ENCODE results near the gene APPL1. TPM values are rescaled to one million over a fixed set of nuclear protein-coding genes. Genes with fewer than 3 reads are reported as not detected.

Gene APPL1
- total RNA-seq, 2 donors from 2014 or later, result 28.0 to 38.4 TPM

DNA sequence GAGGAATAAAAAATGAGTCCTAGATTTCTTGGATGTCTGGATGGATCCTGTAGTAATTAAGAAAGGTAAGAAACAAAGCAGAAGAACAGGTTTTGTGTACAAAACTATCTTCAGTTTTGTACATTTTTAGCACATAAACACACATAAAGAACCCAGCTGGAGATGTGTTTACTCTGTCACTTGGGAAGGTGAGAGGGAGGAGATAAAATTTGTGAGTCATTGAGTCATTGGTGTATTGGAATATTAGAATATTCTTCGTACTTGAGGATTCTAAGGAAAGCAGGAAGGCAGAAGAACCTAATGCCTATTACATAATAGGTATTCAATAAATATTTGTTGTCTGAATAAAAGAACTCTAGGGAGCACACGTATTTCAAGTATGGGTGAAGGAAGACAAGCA, 17.4 kb downstream of the APPL1 start:
- Mint-ChIP-seq H3K9me3 (no peaks in the 10 kb centered on the region), H3K36me3 (peaks cover 0 to 11% of the 10 kb centered on the region in 2 donors), H3K27ac (peak overlapping the region in 1 of 2 donors; percentile 1)
- DNase-seq (ENCODE audit: low spot score in 2 of 2) (no peak), ATAC-seq (no peak)

GRCh38 chr3:57252404-57252803, 24.9 kb downstream of the APPL1 start:
- Mint-ChIP-seq H3K9me3 (no peaks in the 10 kb centered on the region), H3K36me3 (no peaks in the 10 kb centered on the region), H3K27ac (no peak overlapping the region)
- ATAC-seq, result no peak
- DNase-seq (ENCODE audit: low spot score in 2 of 2), result no peak

DNA sequence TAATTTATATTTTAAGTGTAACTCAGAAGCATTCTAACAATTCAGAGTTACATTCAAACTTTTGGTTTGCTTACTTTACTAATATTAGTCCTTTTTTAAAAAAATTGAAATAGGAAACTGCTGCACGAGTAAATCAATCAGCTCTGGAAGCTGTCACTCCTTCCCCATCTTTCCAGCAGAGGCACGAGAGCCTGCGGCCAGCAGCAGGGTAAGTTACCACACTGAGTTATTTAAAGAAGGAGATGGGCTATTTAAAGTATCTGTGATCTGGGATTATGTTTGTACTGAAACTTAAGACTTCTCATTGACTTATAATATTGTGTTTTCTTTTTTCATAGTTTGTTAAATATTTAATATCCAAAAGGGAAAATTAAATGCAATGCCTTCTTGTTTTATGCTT, 29.3 kb downstream of the APPL1 start:
- Mint-ChIP-seq H3K36me3 (peaks cover 7 to 31% of the 10 kb centered on the region in 2 donors), H3K27ac (no peak overlapping the region), H3K9me3 (no peaks in the 10 kb centered on the region)
- ATAC-seq, result no peak
- DNase-seq (ENCODE audit: low spot score in 2 of 2), result no peak

DNA sequence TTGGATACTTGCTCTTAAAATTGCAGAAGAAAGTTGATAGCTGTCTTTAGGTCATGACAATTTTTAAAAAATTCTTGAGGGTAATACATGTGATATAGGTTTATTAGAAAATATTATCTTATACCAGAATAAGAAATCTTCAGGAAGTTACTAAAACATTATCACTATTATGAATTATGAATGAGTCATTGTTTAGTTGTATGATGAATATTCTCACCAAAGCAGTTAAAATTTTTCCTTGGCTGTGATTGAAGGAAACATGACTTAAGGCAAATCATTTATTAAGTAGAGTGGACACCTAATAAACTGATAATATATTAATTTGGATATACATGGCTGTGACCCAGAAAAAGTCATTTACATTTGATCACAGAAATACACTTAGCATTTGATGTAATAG, 30.1 kb downstream of the APPL1 start:
- peaks cover 14 to 40% of the 10 kb centered on the region in 2 donors for H3K36me3 Mint-ChIP-seq
- DNase-seq (ENCODE audit: low spot score in 2 of 2), result no peak
- H3K9me3 Mint-ChIP-seq, result peaks cover 0 to 3% of the 10 kb centered on the region in 2 donors
- ATAC-seq, result no peak
- H3K27ac Mint-ChIP-seq, result no peak overlapping the region

GRCh38 chr3:57261119-57261518, 33.6 kb downstream of the APPL1 start:
- Mint-ChIP-seq H3K36me3 (peaks cover 44 to 73% of the 10 kb centered on the region in 2 donors), H3K27ac (no peak overlapping the region), H3K9me3 (peaks cover 0 to 5% of the 10 kb centered on the region in 2 donors)
- DNase-seq (ENCODE audit: low spot score in 2 of 2) (no peak), ATAC-seq (no peak)

GRCh38 chr3:57261929-57262328, 34.4 kb downstream of the APPL1 start:
- peaks cover 0 to 5% of the 10 kb centered on the region in 2 donors for H3K9me3 Mint-ChIP-seq
- DNase-seq (ENCODE audit: low spot score in 2 of 2) (no peak), ATAC-seq (no peak)
- H3K27ac Mint-ChIP-seq, result no peak overlapping the region
- H3K36me3 Mint-ChIP-seq, result peaks cover 52 to 81% of the 10 kb centered on the region in 2 donors

DNA sequence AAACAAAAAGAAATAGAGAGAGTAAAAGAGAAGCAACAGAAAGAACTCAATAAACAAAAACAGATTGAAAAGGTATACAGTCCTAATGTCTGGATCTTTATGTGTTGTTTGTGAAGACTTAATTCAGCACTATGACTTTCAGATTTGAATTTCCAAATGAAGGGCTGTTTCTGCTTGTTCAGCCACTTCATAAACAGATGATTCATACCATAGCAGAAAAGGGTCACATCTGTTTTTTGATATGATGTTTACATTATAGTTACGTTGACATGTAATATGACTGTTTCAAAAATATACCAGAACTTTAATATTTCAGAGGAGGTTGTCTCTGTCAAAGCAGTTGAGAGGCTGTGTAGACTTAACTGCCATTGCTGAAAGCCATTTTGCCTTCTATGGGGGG, 40.9 kb downstream of the APPL1 start:
- H3K36me3 Mint-ChIP-seq, result peaks cover 35 to 44% of the 10 kb centered on the region in 2 donors
- H3K27ac Mint-ChIP-seq, result no peak overlapping the region
- no peak for ATAC-seq
- no peak for DNase-seq (ENCODE audit: low spot score in 2 of 2)
- no peaks in the 10 kb centered on the region for H3K9me3 Mint-ChIP-seq

GRCh38 chr3:57274845-57275244, 47.3 kb downstream of the APPL1 start:
- no peak for ATAC-seq
- Mint-ChIP-seq H3K36me3 (peaks cover 4 to 9% of the 10 kb centered on the region in 2 donors), H3K27ac (no peak overlapping the region), H3K9me3 (no peaks in the 10 kb centered on the region)
- no peak for DNase-seq (ENCODE audit: low spot score in 2 of 2)

DNA sequence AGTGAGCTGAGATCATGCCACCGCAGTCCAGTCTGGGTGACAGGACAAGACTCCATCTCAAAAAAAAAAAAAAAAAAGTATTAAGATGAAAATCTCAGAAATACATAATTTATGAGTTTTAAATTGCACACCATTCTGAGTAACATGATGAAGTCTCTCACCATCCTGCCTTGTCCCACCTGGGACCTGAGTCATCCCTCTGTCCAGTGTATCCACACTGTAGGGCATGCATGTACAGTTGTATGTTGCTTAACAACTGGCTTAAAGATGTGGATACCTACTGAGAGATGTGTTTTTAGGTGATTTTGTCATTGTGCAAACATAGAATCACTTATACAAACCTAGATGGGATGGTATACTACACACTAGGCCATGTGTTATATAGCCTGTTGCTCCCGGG, 47.9 kb downstream of the APPL1 start:
- no peaks in the 10 kb centered on the region for H3K9me3 Mint-ChIP-seq
- no peak overlapping the region for H3K27ac Mint-ChIP-seq
- DNase-seq (ENCODE audit: low spot score in 2 of 2) (no peak), ATAC-seq (no peak)
- H3K36me3 Mint-ChIP-seq, result peaks cover 4 to 10% of the 10 kb centered on the region in 2 donors

DNA sequence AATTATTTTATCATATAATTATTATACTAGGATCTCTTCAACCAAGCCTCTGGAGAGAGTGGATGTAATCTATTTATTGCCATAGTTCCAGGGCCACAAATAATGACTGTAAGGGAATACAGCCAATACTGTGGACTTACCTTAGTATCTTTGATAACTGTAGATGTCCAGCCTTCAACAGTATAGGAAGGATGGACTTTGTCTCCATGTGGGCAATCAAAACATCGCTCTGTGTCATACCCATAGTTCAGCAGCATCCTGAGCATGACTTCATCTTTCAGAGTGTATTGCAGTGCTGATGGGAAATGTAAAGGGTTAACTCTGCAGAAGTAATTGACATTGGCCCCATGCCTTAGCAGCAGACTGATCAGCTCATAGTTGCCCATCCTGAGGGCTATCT, 50.7 kb downstream of the APPL1 start:
- no peak for DNase-seq (ENCODE audit: low spot score in 2 of 2)
- ATAC-seq, result no peak
- Mint-ChIP-seq H3K9me3 (no peaks in the 10 kb centered on the region), H3K36me3 (peaks cover 0 to 10% of the 10 kb centered on the region in 2 donors), H3K27ac (no peak overlapping the region)

GRCh38 chr3:57279685-57280084, 52.2 kb downstream of the APPL1 start:
- ATAC-seq (no peak), DNase-seq (ENCODE audit: low spot score in 2 of 2) (no peak)
- H3K27ac Mint-ChIP-seq, result peak overlapping the region in 1 of 2 donors; percentile 65

GRCh38 chr3:57281715-57282114, 54.2 kb downstream of the APPL1 start:
- ATAC-seq (peak in 1 of 2 donors; percentile 51), DNase-seq (ENCODE audit: low spot score in 2 of 2) (no peak)
- Mint-ChIP-seq H3K9me3 (no peaks in the 10 kb centered on the region), H3K27ac (no peak overlapping the region), H3K36me3 (peaks cover 0 to 6% of the 10 kb centered on the region in 2 donors)

More at GRCh38 chr3:57279685-57280084, 52.2 kb downstream of the APPL1 start:
- no peaks in the 10 kb centered on the region for H3K9me3 Mint-ChIP-seq
- H3K36me3 Mint-ChIP-seq, result peaks cover 0 to 6% of the 10 kb centered on the region in 2 donors

GRCh38 chr3:57283334-57283733, 55.8 kb downstream of the APPL1 start:
- no peak for ATAC-seq
- H3K36me3 Mint-ChIP-seq, result peaks cover 6 to 7% of the 10 kb centered on the region in 2 donors

GRCh38 chr3:57287205-57287604, 59.7 kb downstream of the APPL1 start:
- DNase-seq (ENCODE audit: low spot score in 2 of 2), result no peak
- Mint-ChIP-seq H3K9me3 (peaks cover 0 to 4% of the 10 kb centered on the region in 2 donors), H3K27ac (no peak overlapping the region), H3K36me3 (peaks cover 0 to 7% of the 10 kb centered on the region in 2 donors)
- no peak for ATAC-seq

More at GRCh38 chr3:57283334-57283733, 55.8 kb downstream of the APPL1 start:
- Mint-ChIP-seq H3K27ac (no peak overlapping the region), H3K9me3 (peaks cover 0 to 4% of the 10 kb centered on the region in 2 donors)
- DNase-seq (ENCODE audit: low spot score in 2 of 2), result no peak

- peaks cover 0 to 7% of the 10 kb centered on the region in 2 donors for H3K36me3 Mint-ChIP-seq
- H3K9me3 Mint-ChIP-seq, result peaks cover 0 to 4% of the 10 kb centered on the region in 2 donors
- H3K27ac Mint-ChIP-seq, result no peak overlapping the region
- DNase-seq (ENCODE audit: low spot score in 2 of 2), result no peak
- no peak for ATAC-seq
These were observed 60.9 kb downstream of the APPL1 start for GRCh38 chr3:57288403-57288802.

DNA sequence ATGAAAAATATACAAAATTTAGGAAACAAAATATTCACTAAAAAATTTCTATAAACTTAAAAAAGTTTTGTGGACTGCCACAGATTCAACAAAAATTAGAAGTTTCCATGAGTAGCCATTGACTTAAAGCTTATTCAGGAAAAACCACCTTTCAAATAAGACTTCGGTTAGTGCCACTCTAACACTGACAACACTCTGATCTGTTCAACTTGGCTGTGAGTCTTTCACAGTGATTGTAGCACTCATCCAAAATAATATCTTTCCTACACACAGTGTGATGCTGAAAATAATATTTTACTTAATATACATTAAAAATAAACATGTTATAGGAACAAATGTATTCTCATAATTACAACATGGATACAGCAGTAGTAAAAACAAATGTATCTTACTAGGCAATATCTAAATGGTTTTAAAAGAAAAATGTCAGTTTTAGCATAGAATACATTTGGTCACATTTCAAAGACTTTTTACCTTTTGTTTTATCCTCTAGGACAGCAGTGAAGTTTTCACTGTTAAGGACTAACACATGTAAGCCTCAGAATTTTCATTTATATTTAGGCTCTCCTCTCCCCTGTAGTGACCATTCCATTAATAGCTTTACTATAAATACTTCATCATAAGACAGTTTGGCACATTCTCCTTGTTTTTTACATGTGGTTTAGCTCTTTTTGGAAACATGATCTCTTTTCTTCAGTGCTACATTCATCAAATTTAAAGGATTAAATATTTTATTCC, 64.8 kb downstream of the APPL1 start, which contains the start of gene ASB14:
Gene ASB14, minus strand, starts transcription at position 527 of the 738 bp plus-strand sequence. CDS start 652 bp downstream, outside the sequence.
- peaks cover 0 to 1% of the 10 kb centered on the region in 2 donors for H3K9me3 Mint-ChIP-seq
- peaks cover 0 to 5% of the 10 kb centered on the region in 2 donors for H3K36me3 Mint-ChIP-seq
- H3K27ac Mint-ChIP-seq, result no peak within 1 kb of the TSS
- ATAC-seq, result no peak
- no peak for DNase-seq (ENCODE audit: low spot score in 2 of 2)

GRCh38 chr3:57292897-57293526, 65.5 kb downstream of the APPL1 start:
- no peak for ATAC-seq
- no peak overlapping the region for H3K27ac Mint-ChIP-seq
- H3K36me3 Mint-ChIP-seq, result no peaks in the 10 kb centered on the region
- no peak for DNase-seq (ENCODE audit: low spot score in 2 of 2)
- no peaks in the 10 kb centered on the region for H3K9me3 Mint-ChIP-seq
